Measurements from ENCODE around the gene RCN1. TPM values are rescaled to one million over a fixed set of nuclear protein-coding genes. Genes with fewer than 3 reads are reported as not detected.

RCN1 gene
- total and polyA plus RNA-seq, 2 of the 8 experiments (the other 6 are each of a cell fraction or from before 2014, with no cell fraction given): 45.1 to 123 TPM

GRCh38 chr11:32122200-32122599, 31.3 kb downstream of the RCN1 start (continued):
- TF ChIP-seq, protein P1, sequence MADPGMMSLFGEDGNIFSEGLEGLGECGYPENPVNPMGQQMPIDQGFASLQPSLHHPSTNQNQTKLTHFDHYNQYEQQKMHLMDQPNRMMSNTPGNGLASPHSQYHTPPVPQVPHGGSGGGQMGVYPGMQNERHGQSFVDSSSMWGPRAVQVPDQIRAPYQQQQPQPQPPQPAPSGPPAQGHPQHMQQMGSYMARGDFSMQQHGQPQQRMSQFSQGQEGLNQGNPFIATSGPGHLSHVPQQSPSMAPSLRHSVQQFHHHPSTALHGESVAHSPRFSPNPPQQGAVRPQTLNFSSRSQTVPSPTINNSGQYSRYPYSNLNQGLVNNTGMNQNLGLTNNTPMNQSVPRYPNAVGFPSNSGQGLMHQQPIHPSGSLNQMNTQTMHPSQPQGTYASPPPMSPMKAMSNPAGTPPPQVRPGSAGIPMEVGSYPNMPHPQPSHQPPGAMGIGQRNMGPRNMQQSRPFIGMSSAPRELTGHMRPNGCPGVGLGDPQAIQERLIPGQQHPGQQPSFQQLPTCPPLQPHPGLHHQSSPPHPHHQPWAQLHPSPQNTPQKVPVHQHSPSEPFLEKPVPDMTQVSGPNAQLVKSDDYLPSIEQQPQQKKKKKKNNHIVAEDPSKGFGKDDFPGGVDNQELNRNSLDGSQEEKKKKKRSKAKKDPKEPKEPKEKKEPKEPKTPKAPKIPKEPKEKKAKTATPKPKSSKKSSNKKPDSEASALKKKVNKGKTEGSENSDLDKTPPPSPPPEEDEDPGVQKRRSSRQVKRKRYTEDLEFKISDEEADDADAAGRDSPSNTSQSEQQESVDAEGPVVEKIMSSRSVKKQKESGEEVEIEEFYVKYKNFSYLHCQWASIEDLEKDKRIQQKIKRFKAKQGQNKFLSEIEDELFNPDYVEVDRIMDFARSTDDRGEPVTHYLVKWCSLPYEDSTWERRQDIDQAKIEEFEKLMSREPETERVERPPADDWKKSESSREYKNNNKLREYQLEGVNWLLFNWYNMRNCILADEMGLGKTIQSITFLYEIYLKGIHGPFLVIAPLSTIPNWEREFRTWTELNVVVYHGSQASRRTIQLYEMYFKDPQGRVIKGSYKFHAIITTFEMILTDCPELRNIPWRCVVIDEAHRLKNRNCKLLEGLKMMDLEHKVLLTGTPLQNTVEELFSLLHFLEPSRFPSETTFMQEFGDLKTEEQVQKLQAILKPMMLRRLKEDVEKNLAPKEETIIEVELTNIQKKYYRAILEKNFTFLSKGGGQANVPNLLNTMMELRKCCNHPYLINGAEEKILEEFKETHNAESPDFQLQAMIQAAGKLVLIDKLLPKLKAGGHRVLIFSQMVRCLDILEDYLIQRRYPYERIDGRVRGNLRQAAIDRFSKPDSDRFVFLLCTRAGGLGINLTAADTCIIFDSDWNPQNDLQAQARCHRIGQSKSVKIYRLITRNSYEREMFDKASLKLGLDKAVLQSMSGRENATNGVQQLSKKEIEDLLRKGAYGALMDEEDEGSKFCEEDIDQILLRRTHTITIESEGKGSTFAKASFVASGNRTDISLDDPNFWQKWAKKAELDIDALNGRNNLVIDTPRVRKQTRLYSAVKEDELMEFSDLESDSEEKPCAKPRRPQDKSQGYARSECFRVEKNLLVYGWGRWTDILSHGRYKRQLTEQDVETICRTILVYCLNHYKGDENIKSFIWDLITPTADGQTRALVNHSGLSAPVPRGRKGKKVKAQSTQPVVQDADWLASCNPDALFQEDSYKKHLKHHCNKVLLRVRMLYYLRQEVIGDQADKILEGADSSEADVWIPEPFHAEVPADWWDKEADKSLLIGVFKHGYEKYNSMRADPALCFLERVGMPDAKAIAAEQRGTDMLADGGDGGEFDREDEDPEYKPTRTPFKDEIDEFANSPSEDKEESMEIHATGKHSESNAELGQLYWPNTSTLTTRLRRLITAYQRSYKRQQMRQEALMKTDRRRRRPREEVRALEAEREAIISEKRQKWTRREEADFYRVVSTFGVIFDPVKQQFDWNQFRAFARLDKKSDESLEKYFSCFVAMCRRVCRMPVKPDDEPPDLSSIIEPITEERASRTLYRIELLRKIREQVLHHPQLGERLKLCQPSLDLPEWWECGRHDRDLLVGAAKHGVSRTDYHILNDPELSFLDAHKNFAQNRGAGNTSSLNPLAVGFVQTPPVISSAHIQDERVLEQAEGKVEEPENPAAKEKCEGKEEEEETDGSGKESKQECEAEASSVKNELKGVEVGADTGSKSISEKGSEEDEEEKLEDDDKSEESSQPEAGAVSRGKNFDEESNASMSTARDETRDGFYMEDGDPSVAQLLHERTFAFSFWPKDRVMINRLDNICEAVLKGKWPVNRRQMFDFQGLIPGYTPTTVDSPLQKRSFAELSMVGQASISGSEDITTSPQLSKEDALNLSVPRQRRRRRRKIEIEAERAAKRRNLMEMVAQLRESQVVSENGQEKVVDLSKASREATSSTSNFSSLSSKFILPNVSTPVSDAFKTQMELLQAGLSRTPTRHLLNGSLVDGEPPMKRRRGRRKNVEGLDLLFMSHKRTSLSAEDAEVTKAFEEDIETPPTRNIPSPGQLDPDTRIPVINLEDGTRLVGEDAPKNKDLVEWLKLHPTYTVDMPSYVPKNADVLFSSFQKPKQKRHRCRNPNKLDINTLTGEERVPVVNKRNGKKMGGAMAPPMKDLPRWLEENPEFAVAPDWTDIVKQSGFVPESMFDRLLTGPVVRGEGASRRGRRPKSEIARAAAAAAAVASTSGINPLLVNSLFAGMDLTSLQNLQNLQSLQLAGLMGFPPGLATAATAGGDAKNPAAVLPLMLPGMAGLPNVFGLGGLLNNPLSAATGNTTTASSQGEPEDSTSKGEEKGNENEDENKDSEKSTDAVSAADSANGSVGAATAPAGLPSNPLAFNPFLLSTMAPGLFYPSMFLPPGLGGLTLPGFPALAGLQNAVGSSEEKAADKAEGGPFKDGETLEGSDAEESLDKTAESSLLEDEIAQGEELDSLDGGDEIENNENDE (IDR thresholded peaks at IDR 0.05; ENCODE audit: insufficient replicate concordance, low read length): no peak
- TF ChIP-seq MAFK (IDR thresholded peaks at IDR 0.05; ENCODE audit: low read depth, low read length): no peak
- no peak for TF ChIP-seq ASH2L (IDR thresholded peaks at IDR 0.05; ENCODE audit: low read length)
- no peak for TF ChIP-seq HDAC6 (IDR thresholded peaks at IDR 0.05; ENCODE audit: low read depth, low read length)

All from H1 (cell line).